ENCODE measurements around the gene CD9. TPM values are rescaled to one million over a fixed set of nuclear protein-coding genes. Genes with fewer than 3 reads are reported as not detected.
A peak's percentile ranks its signal among the peaks of the same experiment; 100 is the strongest.

CD9 gene
- total RNA-seq, 1 donor from 2014 or later, result 6.0 TPM

- no peaks in the 10 kb centered on the region for H3K9me3 Mint-ChIP-seq (ENCODE audit: low read depth)
- H3K27ac Mint-ChIP-seq, result no peak overlapping the region
- no peaks in the 10 kb centered on the region for H3K36me3 Mint-ChIP-seq (ENCODE audit: insufficient read depth)
- peaks cover 13% of the 10 kb centered on the region for H3K4me1 Mint-ChIP-seq (ENCODE audit: low read depth)
- DNase-seq (ENCODE audit: low spot score, unreplicated experiment), result no peak
- peaks cover 8% of the 10 kb centered on the region for H3K27me3 Mint-ChIP-seq
- no peak overlapping the region for H3K4me3 Mint-ChIP-seq (ENCODE audit: low read depth)
- no peak for TF ChIP-seq CTCF (IDR thresholded peaks at IDR 0.05; ENCODE audit: unreplicated experiment)
Measured at GRCh38 chr12:6180268-6181051, 19.7 kb upstream of the CD9 start.

- Mint-ChIP-seq H3K36me3 (ENCODE audit: insufficient read depth) (no peaks in the 10 kb centered on the region), H3K4me3 (ENCODE audit: low read depth) (no peak overlapping the region), H3K4me1 (ENCODE audit: low read depth) (peaks cover 13% of the 10 kb centered on the region), H3K27ac (no peak overlapping the region), H3K9me3 (ENCODE audit: low read depth) (no peaks in the 10 kb centered on the region), H3K27me3 (peaks cover 8% of the 10 kb centered on the region)
- TF ChIP-seq CTCF (IDR thresholded peaks at IDR 0.05; ENCODE audit: unreplicated experiment), result no peak
- no peak for DNase-seq (ENCODE audit: low spot score, unreplicated experiment)
Measured at GRCh38 chr12:6181166-6181565, 19.0 kb upstream of the CD9 start.

DNA sequence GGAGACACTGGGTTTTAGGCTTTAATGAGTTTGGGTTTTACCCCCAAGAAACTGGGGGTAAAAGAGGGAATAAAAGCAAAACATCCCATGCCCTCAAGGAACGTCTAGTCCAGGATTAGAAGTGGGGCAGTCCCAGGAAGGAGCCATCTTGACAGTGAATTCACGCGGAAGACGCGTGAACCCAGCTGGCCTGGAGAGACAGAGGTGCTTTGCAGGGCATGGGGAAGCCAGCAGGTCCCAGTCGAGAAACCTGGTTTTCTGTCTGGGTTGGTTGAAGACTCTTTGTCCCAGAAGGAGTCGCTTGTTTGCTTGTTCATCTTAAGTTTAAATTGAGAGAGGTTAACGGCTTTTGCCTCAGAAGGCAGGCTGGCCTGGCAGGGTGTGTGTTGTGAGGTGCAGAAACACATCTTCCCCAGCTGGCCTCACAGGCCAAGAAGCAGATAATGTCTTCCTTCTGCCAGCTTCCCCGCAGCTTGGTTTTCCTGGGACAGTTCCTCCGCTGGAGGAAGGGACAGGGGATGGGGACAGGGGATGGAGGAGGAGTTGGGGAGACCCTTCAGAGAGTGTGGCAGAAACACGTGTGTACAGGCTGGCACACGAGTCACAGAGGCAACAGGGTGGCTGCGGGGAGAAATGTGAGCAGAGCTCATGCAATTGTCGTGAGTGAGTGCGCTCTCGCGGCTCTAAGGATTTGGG lies 18.5 kb upstream of the CD9 start:
- Mint-ChIP-seq H3K4me1 (ENCODE audit: low read depth) (peaks cover 13% of the 10 kb centered on the region), H3K9me3 (ENCODE audit: low read depth) (no peaks in the 10 kb centered on the region), H3K36me3 (ENCODE audit: insufficient read depth) (no peaks in the 10 kb centered on the region), H3K27ac (peak overlapping the region; percentile 29), H3K27me3 (peaks cover 8% of the 10 kb centered on the region), H3K4me3 (ENCODE audit: low read depth) (no peak overlapping the region)
- DNase-seq (ENCODE audit: low spot score, unreplicated experiment), result no peak
- no peak for TF ChIP-seq CTCF (IDR thresholded peaks at IDR 0.05; ENCODE audit: unreplicated experiment)

GRCh38 chr12:6182279-6182898 lies 17.8 kb upstream of the CD9 start:
- Mint-ChIP-seq H3K9me3 (ENCODE audit: low read depth) (no peaks in the 10 kb centered on the region), H3K4me3 (ENCODE audit: low read depth) (no peak overlapping the region), H3K27ac (peak overlapping the region; percentile 29), H3K27me3 (peaks cover 8% of the 10 kb centered on the region), H3K36me3 (ENCODE audit: insufficient read depth) (no peaks in the 10 kb centered on the region), H3K4me1 (ENCODE audit: low read depth) (peaks cover 13% of the 10 kb centered on the region)
- no peak for TF ChIP-seq CTCF (IDR thresholded peaks at IDR 0.05; ENCODE audit: unreplicated experiment)
- no peak for DNase-seq (ENCODE audit: low spot score, unreplicated experiment)

DNA sequence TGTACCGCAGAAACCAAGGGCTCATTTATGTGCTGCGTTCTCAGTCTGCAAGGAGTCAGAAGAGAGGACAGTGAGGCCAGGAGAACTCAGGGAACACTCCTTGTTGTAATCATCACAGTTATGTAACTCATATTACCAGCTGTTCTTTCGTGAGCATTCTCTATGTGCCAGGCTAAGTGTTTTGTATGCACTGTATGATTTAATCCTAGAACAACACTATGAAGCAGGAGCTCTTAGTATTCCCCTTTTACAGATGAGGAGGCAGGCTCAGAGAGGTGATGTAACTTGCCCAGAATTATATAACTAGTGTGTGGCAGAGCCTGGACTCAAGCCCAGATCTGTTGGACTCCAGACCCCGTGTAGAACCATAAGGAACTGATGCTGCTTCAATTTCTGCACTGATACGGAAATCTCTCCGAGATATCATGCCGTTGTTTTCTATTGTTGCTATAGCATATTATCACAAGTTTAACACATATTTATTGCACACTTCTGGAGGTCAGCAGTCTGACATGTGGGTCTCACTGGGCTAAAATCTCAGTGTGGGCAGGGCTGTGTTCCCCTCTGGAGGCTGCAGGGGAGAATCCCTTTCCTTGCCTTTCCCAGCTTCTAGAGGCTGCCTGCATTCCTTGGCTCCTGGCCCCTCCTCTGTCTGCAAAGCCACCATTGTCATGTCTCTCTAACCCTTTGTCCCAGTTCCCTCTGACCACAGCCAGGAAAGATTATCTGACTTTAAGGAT lies 16.3 kb upstream of the CD9 start:
- peaks cover 13% of the 10 kb centered on the region for H3K27me3 Mint-ChIP-seq
- H3K9me3 Mint-ChIP-seq (ENCODE audit: low read depth), result no peaks in the 10 kb centered on the region
- DNase-seq (ENCODE audit: low spot score, unreplicated experiment), result no peak
- H3K4me1 Mint-ChIP-seq (ENCODE audit: low read depth), result peaks cover 13% of the 10 kb centered on the region
- H3K27ac Mint-ChIP-seq, result no peak overlapping the region
- no peaks in the 10 kb centered on the region for H3K36me3 Mint-ChIP-seq (ENCODE audit: insufficient read depth)
- no peak overlapping the region for H3K4me3 Mint-ChIP-seq (ENCODE audit: low read depth)
- no peak for TF ChIP-seq CTCF (IDR thresholded peaks at IDR 0.05; ENCODE audit: unreplicated experiment)

Data from progenitor cell of endocrine pancreas (in vitro differentiated cells).